ENCODE data around the gene STARD7.
"Not testable (repeated sequence)": the region's sequence is repeated elsewhere in the genome, so short reads cannot be mapped to it uniquely, and the experiment has no call there.

Gene STARD7

GRCh38 chr2:96163768-96164429 lies 44.7 kb downstream of the STARD7 start:
- peak; percentile 57 to 60 for DNase-seq (ENCODE audit: low read depth in 2 of 2)

GRCh38 chr2:96163415-96163767 lies 45.2 kb downstream of the STARD7 start:
- no peak for DNase-seq (ENCODE audit: low read depth in 2 of 2)

- no peak for DNase-seq (ENCODE audit: low read depth in 2 of 2)
These were observed 46.7 kb downstream of the STARD7 start for GRCh38 chr2:96161898-96162297.

- DNase-seq (ENCODE audit: low read depth in 2 of 2), result not testable (repeated sequence)
These were observed 48.3 kb downstream of the STARD7 start for GRCh38 chr2:96160366-96160765.

- no peak for DNase-seq (ENCODE audit: low read depth in 2 of 2)
These were observed 49.4 kb downstream of the STARD7 start for GRCh38 chr2:96159084-96159830.

- no peak for DNase-seq (ENCODE audit: low read depth in 2 of 2)
These were observed 50.1 kb downstream of the STARD7 start for GRCh38 chr2:96158554-96158940.

- peak; percentile 59 to 76 for DNase-seq (ENCODE audit: low read depth in 2 of 2)
These were observed 50.7 kb downstream of the STARD7 start for GRCh38 chr2:96157649-96158553.

- DNase-seq (ENCODE audit: low read depth in 2 of 2), result no peak
These were observed 51.5 kb downstream of the STARD7 start for GRCh38 chr2:96156926-96157648.

- no peak for DNase-seq (ENCODE audit: low read depth in 2 of 2)
These were observed 52.4 kb downstream of the STARD7 start for GRCh38 chr2:96156011-96156820.

GRCh38 chr2:96154506-96155380 lies 53.9 kb downstream of the STARD7 start:
- no peak for DNase-seq (ENCODE audit: low read depth in 2 of 2)

GRCh38 chr2:96153991-96154431 lies 54.6 kb downstream of the STARD7 start:
- no peak for DNase-seq (ENCODE audit: low read depth in 2 of 2)

- no peak for DNase-seq (ENCODE audit: low read depth in 2 of 2)
These were observed 55.3 kb downstream of the STARD7 start for GRCh38 chr2:96153291-96153713.

- no peak for DNase-seq (ENCODE audit: low read depth in 2 of 2)
These were observed 56.1 kb downstream of the STARD7 start for GRCh38 chr2:96152304-96153161.

- DNase-seq (ENCODE audit: low read depth in 2 of 2), result no peak
These were observed 56.9 kb downstream of the STARD7 start for GRCh38 chr2:96151595-96152303.

GRCh38 chr2:96150791-96151594 lies 57.6 kb downstream of the STARD7 start:
- DNase-seq (ENCODE audit: low read depth in 2 of 2), result no peak

- no peak for DNase-seq (ENCODE audit: low read depth in 2 of 2)
These were observed 58.5 kb downstream of the STARD7 start for GRCh38 chr2:96150007-96150640.
